NCI-H1417 (cell line): ENCODE results near the gene CAMP.
"Not testable (repeated sequence)": the region's sequence is repeated elsewhere in the genome, so short reads cannot be mapped to it uniquely, and the experiment has no call there.

ENCODE experiments used
- DNase-seq, 3 experiments: peaks; one replicate each; lab custom pipeline; 2025; lab: John Stamatoyannopoulos, UW

Gene CAMP

GRCh38 chr3:48256557-48256956 is 33.3 kb downstream of the CAMP start:
- DNase-seq, result no peak

- no peak for DNase-seq
These were observed 35.2 kb downstream of the CAMP start for GRCh38 chr3:48258530-48258929.

DNA sequence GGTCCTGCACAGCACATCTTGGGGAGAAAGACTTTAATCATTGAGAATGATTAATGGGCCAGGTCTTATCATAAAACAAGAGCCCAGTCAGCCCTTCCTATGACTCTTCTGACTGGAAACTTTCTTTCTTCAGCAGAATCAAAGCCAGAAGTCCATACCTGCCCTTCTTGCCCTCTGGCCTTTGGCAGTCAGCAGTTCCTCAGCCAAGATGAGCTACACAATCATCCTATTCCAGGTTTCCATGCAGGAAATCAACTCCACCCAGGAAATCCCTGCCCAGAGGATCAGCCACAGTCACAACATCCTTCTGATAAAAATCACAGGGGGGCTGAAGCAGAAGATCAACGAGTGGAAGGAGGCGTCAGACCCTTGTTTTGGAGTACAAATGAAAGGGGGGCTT is 44.5 kb downstream of the CAMP start:
- DNase-seq, result no peak

DNA sequence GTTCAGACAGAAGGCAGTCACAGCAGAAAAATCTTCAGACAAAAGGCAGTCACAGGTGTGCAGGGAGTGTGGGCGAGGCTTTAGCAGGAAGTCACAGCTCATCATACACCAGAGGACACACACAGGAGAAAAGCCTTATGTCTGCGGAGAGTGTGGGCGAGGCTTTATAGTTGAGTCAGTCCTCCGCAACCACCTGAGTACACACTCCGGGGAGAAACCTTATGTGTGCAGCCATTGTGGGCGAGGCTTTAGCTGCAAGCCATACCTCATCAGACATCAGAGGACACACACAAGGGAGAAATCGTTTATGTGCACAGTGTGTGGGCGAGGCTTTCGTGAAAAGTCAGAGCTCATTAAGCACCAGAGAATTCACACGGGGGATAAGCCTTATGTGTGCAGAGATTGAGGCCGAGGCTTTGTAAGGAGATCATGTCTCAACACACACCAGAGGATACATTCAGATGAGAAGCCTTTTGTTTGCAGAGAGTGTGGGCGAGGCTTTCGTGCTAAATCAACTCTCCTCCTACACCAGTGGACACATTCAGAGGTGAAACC is 45.2 kb downstream of the CAMP start:
- DNase-seq, result peak; percentile 30 to 74 (median 60)

DNA sequence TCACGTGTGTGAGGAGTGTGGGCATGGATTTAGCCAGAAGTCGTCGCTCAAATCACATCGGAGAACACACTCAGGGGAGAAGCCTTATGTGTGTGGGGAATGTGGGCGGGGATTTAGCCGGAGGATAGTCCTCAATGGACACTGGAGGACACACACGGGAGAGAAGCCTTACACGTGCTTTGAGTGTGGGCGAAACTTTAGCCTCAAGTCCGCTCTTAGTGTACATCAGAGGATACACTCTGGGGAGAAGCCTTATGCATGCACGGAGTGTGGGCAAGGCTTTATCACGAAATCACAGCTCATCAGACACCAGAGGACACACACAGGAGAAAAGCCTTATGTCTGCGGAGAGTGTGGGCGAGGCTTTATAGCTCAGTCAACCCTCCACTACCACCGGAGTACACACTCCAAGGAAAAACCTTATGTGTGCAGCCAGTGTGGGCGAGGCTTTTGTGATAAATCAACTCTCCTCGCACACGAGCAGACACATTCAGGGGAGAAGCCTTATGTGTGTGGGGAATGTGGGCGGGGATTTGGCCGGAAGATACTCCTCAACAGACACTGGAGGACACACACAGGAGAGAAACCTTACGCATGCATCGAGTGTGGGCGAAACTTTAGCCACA is 45.8 kb downstream of the CAMP start:
- DNase-seq, result peak in 1 of 3 experiments; percentile 74

- no peak for DNase-seq
These were observed 46.3 kb downstream of the CAMP start for GRCh38 chr3:48269592-48269991.

DNA sequence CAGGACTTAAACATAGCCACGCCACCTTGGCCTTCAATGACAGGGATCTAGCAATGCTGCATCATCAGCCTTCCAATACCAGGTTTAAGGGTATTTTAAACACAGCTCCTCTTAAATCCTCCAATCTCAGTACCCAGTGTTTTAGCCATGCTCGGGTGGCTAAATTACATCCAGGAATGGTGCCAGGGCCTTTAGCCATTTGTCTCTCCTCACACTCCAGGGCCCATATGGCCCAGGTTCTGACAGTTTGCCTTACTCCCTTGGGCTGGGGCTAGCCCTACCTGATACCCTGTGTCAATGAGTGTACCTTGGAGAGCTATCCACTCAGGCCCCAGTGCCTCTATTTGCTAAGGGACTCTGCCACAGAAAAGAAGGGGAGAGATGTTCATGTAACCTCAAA is 47.0 kb downstream of the CAMP start:
- DNase-seq, result no peak

- DNase-seq, result not testable (repeated sequence)
These were observed 47.9 kb downstream of the CAMP start for GRCh38 chr3:48271223-48271622.

DNA sequence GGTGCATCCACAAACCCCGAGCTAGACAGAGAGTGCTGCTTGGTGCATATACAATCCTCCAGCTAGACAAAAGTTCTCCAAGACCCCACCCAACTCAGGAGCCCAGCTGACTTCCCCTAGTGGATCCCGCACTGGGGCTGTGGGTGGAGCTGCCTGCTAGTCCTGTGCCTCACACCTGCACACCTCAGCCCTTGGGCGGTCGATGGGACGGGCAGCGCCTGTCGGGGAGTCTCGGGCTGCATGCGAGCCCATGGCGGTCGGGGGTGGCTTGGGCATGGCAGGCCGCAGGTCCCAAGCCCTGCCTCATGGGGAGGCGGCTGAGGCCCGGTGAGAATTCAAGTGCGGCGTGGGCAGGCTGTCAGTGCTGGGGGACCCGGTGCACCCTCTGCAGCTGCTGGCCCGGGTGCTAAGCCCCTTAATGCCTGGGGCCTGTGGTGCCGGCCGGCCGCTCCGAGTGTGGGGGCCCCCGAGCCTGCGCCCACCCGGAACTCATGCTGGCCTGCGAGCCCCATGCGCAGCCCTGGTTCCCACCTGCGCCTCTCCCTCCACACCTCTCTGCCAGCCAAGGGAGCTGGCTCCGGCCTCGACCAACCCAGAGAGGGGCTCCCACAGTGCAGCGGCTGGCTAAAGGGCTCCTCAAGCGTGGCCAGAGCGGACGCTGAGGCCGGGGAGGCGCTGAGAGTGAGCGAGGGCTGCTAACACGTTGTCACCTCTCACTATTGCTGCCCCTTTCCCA is 48.6 kb downstream of the CAMP start:
- DNase-seq, result no peak

- peak; percentile 12 to 68 (median 50) for DNase-seq
These were observed 50.4 kb downstream of the CAMP start for GRCh38 chr3:48273594-48274211.

- DNase-seq, result no peak
These were observed 51.2 kb downstream of the CAMP start for GRCh38 chr3:48274452-48274851.
